Tracheal epithelial cell (primary cell): ENCODE results near the gene SAFB2. TPM values are rescaled to one million over a fixed set of nuclear protein-coding genes. Genes with fewer than 3 reads are reported as not detected.

ENCODE experiments used
- total RNA-seq: library from RNA; depleted of rRNA; stranded (reverse); fragments of >200 nt; gene quantifications from 2 replicates; pipeline ENCODE4 v1.2.1, GENCODE V29; 2014

Gene SAFB2
- total RNA-seq = 15.2 and 17.7 TPM in 2 replicates

GRCh38 chr19:5622465-5623396 is at the start of gene SAFB2, which contains the start of gene SAFB:
Gene SAFB2, minus strand, starts transcription at chr19:5622776. Its CDS starts 61 bp downstream, at chr19:5622715.
Gene SAFB, plus strand, starts transcription at chr19:5623083. Its CDS starts 123 bp downstream, at chr19:5623206.

GRCh38 chr19:5567360-5567969 is 55.1 kb downstream of the SAFB2 start, which contains the start of gene TINCR:
Gene TINCR, minus strand, starts transcription at chr19:5567953.

Other genes with a start within 250 kb of the SAFB2 start
- gene ZNRF4, start 167.4 kb downstream of the SAFB2 start, total RNA-seq = not detected in 2 replicates
- gene TINCR, start 54.8 kb downstream of the SAFB2 start, total RNA-seq = 3.2 and 14.9 TPM in 2 replicates
- 31.6 and 36.7 TPM in 2 replicates for gene SAFB, start 307 bp upstream of the SAFB2 start, total RNA-seq
- 31.5 and 31.8 TPM in 2 replicates for gene MICOS13, start 57.7 kb upstream of the SAFB2 start, total RNA-seq
- 14.5 and 19.3 TPM in 2 replicates for gene HSD11B1L, start 58.3 kb upstream of the SAFB2 start, total RNA-seq
- gene RPL36, start 67.5 kb upstream of the SAFB2 start, total RNA-seq = 601 and 1,423 TPM in 2 replicates
- 137 and 179 TPM in 2 replicates for gene LONP1, start 97.4 kb upstream of the SAFB2 start, total RNA-seq
- gene CATSPERD, start 97.9 kb upstream of the SAFB2 start, total RNA-seq = not detected in 2 replicates
- gene PRR22, start 162.0 kb upstream of the SAFB2 start, total RNA-seq = 0.48 TPM in 1 of 2 replicates, not detected in the other
- gene DUS3L, start 168.4 kb upstream of the SAFB2 start, total RNA-seq = 41.2 and 42.0 TPM in 2 replicates
- gene NRTN, start 182.3 kb upstream of the SAFB2 start, total RNA-seq = 0.21 and 0.24 TPM in 2 replicates
- gene FUT6, start 216.9 kb upstream of the SAFB2 start, total RNA-seq = under 0.01 and 2.8 TPM in 2 replicates
- gene FUT3, start 228.7 kb upstream of the SAFB2 start, total RNA-seq = 7.5 and 12.1 TPM in 2 replicates
- not detected in 2 replicates for gene FUT5, start 247.8 kb upstream of the SAFB2 start, total RNA-seq